HG02870 (cell line): Measurements from ENCODE around the gene HSPB2.
"Not testable (repeated sequence)": the region's sequence is repeated elsewhere in the genome, so short reads cannot be mapped to it uniquely, and the experiment has no call there.

Experiments
- ATAC-seq: cut with Tn5 transposase; IDR thresholded peaks from one replicate; pipeline ENCODE4 v1.9.1; 2021; ENCODE audit warnings: mild to moderate bottlenecking, moderate library complexity; ENCODE audit not compliant: unreplicated experiment

The HSPB2 gene

GRCh38 chr11:111912535-111912934 is at the start of gene HSPB2:
TSS of gene HSPB2 (plus strand) at chr11:111912734. CDS start at chr11:111912830, 96 bp downstream.
- no peak for ATAC-seq

- no peak for ATAC-seq
Observed at GRCh38 chr11:111870113-111870512, 42.4 kb upstream of the HSPB2 start.

GRCh38 chr11:111870522-111870885 is 42.0 kb upstream of the HSPB2 start:
- peak; percentile 13 for ATAC-seq

GRCh38 chr11:111870886-111871692 is 41.4 kb upstream of the HSPB2 start, which contains the start of gene ALG9:
TSS of gene ALG9 (minus strand) at chr11:111871581. CDS start at chr11:111871482, 99 bp downstream.
- ATAC-seq: peak; percentile 86

GRCh38 chr11:111871693-111872161 is 40.8 kb upstream of the HSPB2 start:
- ATAC-seq: no peak

- peak; percentile 6 for ATAC-seq
Observed at GRCh38 chr11:111878385-111878848, 34.1 kb upstream of the HSPB2 start.

- ATAC-seq: peak; percentile 85
Observed at GRCh38 chr11:111878849-111879636, 33.5 kb upstream of the HSPB2 start, which contains the start of the genes CFAP68 and FDXACB1. TSS of gene CFAP68 (plus strand) at chr11:111879541. CDS start at chr11:111879561, 20 bp downstream. TSS of gene FDXACB1 (minus strand) at chr11:111879165. CDS start at chr11:111879132, 33 bp downstream.

- no peak for ATAC-seq
Observed at GRCh38 chr11:111879637-111879960, 32.9 kb upstream of the HSPB2 start.

- no peak for ATAC-seq
Observed at GRCh38 chr11:111882202-111882601, 30.3 kb upstream of the HSPB2 start.

GRCh38 chr11:111885053-111885452 is 27.5 kb upstream of the HSPB2 start:
- not testable (repeated sequence) for ATAC-seq

GRCh38 chr11:111886032-111886431 is 26.5 kb upstream of the HSPB2 start:
- no peak for ATAC-seq

- ATAC-seq: no peak
Observed at GRCh38 chr11:111886844-111887243, 25.7 kb upstream of the HSPB2 start.

GRCh38 chr11:111905411-111905810 is 7.1 kb upstream of the HSPB2 start:
- ATAC-seq: no peak

GRCh38 chr11:111906680-111907079 is 5.9 kb upstream of the HSPB2 start:
- no peak for ATAC-seq

GRCh38 chr11:111908639-111909305 is 3.8 kb upstream of the HSPB2 start:
- ATAC-seq: no peak

- ATAC-seq: no peak
Observed at GRCh38 chr11:111909378-111909777, 3.2 kb upstream of the HSPB2 start.

GRCh38 chr11:111910676-111911562 is 1.6 kb upstream of the HSPB2 start:
- no peak for ATAC-seq

- ATAC-seq: no peak
Observed at GRCh38 chr11:111911563-111912401, 752 bp upstream of the HSPB2 start, which contains the start of gene CRYAB. TSS of gene CRYAB (minus strand) at chr11:111911770. CDS start at chr11:111911724, 46 bp downstream.
